HG03095 (cell line): Measurements from ENCODE around the gene TMEM9B.

Experiments
- ATAC-seq: cut with Tn5 transposase; IDR thresholded peaks from one replicate; pipeline ENCODE4 v1.9.1; 2021; ENCODE audit warnings: moderate library complexity; ENCODE audit not compliant: unreplicated experiment

Gene TMEM9B

GRCh38 chr11:8930456-8931175, 33.6 kb downstream of the TMEM9B start:
- no peak for ATAC-seq

GRCh38 chr11:8928981-8929615, 35.1 kb downstream of the TMEM9B start:
- ATAC-seq: no peak

GRCh38 chr11:8928205-8928604, 36.0 kb downstream of the TMEM9B start:
- ATAC-seq: no peak

- ATAC-seq: no peak
These were observed 37.0 kb downstream of the TMEM9B start for GRCh38 chr11:8927233-8927632.

- no peak for ATAC-seq
These were observed 38.0 kb downstream of the TMEM9B start for GRCh38 chr11:8926236-8926635.

- no peak for ATAC-seq
These were observed 38.5 kb downstream of the TMEM9B start for GRCh38 chr11:8925711-8926110.

- ATAC-seq: no peak
These were observed 41.6 kb downstream of the TMEM9B start for GRCh38 chr11:8922691-8923090.

- ATAC-seq: no peak
These were observed 47.0 kb downstream of the TMEM9B start for GRCh38 chr11:8917157-8917825.

GRCh38 chr11:8914661-8915018, 49.6 kb downstream of the TMEM9B start:
- no peak for ATAC-seq

- no peak for ATAC-seq
These were observed 50.1 kb downstream of the TMEM9B start for GRCh38 chr11:8913961-8914660.

- peak; percentile 60 for ATAC-seq
These were observed 53.0 kb downstream of the TMEM9B start, which contains the start of gene AKIP1 for GRCh38 chr11:8911029-8911823. Gene AKIP1, plus strand, starts transcription at chr11:8911189. Its CDS starts 261 bp downstream, at chr11:8911450.

GRCh38 chr11:8910649-8911026, 53.6 kb downstream of the TMEM9B start:
- ATAC-seq: peak; percentile 2

GRCh38 chr11:8908099-8908498, 56.1 kb downstream of the TMEM9B start:
- no peak for ATAC-seq

- ATAC-seq: no peak
These were observed 57.1 kb downstream of the TMEM9B start for GRCh38 chr11:8907116-8907515.

GRCh38 chr11:8905528-8906165, 58.6 kb downstream of the TMEM9B start:
- no peak for ATAC-seq

- ATAC-seq: no peak
These were observed 65.0 kb downstream of the TMEM9B start for GRCh38 chr11:8899119-8899753.
